Measurements from ENCODE around the gene OR2G6.
"Not testable (repeated sequence)": the region's sequence is repeated elsewhere in the genome, so short reads cannot be mapped to it uniquely, and the experiment has no call there.

DNA sequence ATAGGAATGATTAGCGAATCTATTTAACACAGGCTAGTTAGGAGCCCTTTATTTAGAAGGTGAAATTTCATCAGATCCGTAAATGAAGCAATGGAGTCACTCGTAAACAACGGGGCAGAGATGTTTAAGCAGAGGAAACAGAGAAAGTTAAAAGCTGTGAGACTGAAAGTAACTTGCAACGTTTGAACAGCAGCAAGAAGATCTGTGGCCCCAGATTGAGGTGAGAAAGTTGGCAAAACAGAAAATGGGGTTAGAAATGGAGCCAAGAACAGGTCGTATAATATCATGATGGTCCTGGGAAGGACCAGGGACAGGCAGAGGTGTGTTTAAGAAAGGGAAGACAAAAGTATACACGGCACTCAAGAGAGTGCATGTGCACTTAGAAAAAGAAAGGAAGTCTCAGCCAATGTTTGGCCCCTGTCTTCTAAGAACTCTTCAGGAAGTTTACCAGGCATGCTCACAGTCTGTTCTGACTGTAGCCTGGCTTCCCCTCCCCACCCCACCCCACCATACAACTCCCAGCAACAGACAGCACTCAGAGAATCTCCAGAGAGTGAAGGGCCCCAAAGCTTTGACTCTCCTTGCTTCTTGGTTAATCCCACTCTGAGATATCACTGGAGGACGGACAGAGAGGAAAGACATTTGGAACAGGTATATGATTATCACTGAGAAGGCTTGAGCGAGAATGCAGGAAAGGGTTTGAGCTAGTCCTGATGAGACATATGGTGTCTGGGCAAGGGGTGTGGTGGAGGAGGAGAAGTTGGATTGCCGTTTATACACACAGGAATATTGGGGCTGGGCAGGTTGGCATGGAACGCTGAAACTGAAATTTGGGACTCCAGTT, 57.9 kb downstream of the OR2G6 start:
- TF ChIP-seq CTCF, POLR2A (IDR thresholded peaks at IDR 0.05): not testable (repeated sequence)
